Measurements from ENCODE around the gene LPIN1.
A peak's percentile ranks its signal among the peaks of the same experiment; 100 is the strongest.
"Not testable (repeated sequence)": the region's sequence is repeated elsewhere in the genome, so short reads cannot be mapped to it uniquely, and the experiment has no call there.

LPIN1 gene

DNA sequence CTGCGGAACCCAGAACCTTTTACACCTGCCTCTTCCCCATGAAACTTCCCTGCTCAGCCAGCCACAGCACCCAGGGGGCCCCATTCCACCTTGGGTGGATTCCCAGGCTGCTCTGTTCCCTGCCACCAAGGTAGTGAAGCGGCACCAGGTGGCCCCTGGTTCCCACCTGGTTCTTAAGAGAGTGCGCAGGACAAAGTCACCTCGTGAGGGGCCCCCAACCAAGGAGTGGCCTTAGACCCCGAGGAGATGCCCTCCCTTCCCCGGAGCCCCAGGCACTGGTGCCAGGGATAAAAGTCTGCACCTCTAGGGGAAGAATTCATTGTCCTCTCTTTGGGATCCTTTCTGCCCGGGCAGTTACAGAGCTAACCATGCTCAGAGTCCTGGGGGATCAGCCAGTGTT, 3.1 kb upstream of the LPIN1 start:
- no peak for DNase-seq (ENCODE audit: low read depth in 1 of 2, low spot score in 1 of 2)

- peak; percentile 41 to 68 for DNase-seq (ENCODE audit: low read depth in 1 of 2, low spot score in 1 of 2)
Measured at GRCh38 chr2:11743846-11744553, 2.4 kb upstream of the LPIN1 start.

DNA sequence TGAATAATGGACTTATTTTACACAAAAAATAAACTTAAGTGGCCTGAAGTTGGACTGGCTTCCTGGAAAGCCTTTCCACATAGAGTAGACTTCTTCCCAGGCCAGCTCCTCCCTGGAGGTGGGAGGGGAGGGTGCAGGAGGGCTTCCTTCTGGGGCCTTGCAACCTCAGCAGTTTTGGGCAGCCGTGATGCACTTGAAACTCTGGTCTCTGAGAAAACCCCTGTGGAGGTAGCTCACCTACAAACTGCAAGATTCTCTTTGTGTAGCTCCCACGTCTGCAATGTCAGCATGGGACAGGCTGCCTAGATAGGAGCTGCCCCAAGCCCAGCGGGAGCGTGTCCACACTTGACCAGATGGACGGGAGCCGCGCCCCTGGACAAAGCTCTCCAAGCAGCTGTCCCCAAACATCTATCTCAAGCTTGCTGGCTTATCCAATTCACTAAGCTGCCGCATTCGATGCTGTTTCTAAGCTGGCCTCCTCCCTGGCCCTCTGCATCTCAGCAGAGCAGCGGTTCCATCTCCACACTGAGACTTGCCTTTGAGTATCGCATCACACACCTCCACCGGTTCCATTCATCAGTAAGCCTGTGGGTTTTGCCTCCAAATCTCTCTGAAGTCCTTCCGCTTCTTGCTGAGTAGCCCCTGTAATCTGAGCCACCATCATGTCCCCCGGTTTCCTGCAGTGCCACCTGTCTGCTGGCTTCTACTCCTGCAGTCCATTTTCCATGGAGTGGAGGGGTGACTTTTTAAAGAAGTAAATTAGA, 1.6 kb upstream of the LPIN1 start:
- no peak for DNase-seq (ENCODE audit: low read depth in 1 of 2, low spot score in 1 of 2)

DNA sequence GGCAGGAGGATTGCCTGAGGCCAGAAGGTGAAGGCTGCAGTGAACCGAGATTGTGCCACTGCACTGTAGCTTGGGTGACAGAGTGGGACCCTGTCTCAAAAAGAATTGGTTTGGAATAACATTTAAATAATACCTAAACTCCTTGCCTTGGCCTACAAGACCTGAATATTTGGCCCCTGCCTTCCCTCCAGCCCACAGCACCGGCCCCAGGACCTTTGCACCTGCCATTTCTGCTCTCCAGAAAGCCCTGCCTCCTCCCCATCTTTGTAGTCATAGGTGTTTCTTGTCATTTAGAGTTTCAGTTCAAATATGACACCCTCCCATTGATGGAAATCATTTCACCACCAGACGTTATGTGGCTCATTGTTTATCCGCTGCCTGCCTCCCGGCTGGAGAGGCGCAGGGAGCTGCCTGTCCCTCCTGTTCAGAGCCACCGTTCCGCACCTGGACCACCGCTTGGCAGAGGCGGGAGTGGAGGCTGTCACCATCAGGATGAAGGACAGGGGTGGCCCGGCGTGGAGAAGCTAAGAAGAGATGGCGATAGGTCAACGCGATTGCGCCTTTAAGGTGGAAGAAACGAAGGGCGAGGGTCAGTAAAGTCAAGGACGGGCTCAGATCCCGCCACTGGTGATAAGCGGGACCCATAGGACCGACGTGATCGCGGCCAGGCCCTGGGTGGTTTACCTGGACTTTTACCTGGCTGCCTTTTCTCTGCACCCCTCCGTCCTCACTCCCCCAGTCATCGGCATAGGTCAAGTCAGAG, 638 bp upstream of the LPIN1 start:
- no peak for DNase-seq (ENCODE audit: low read depth in 1 of 2, low spot score in 1 of 2)

- no peak for DNase-seq (ENCODE audit: low read depth in 1 of 2, low spot score in 1 of 2)
Measured at GRCh38 chr2:11746807-11747459, 501 bp downstream of the LPIN1 start.

DNA sequence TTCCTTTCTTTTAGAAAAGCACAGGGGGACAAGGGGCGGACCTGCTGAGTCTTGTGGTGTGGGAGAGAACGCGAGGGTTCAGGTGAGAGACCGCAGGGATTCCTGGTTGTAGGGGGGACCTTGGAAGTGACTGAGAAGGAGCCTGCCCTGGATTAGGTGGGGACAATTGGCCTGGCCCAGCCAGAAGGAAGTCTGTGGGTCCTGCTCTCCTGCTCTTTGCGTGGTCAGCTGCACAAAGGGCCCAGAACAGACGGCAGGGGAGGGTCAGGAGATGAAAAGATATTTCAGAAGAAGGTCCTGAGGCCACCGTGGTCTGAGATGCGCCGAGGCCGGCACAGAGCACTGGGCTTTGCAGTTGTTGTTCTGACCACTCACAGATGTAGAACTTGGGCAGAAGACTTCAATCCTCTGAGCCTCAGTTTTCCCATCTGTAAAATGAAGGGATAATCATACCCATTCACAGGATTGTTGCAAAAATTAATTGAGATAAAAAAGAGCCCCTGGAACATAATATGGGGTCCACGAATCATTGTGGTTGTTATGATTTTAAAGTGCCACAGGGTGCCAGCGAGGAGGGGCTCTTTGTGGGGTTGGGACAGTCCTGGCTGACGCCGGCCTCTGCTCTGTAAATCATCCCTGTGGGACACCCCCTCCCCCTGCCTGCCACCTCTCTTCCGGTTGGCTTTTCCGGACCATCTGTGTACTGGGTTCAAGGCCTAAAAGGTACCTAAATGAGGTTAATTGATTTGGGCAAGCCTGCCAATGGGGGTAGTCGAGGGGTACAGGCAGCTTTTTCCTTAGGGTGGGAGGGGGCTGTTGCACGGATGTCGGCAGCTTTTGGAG, 1.8 kb downstream of the LPIN1 start:
- no peak for DNase-seq (ENCODE audit: low read depth in 1 of 2, low spot score in 1 of 2)

- no peak for DNase-seq (ENCODE audit: low read depth in 1 of 2, low spot score in 1 of 2)
Measured at GRCh38 chr2:11748861-11749645, 2.6 kb downstream of the LPIN1 start.

GRCh38 chr2:11749646-11750349, 3.4 kb downstream of the LPIN1 start:
- DNase-seq (ENCODE audit: low read depth in 1 of 2, low spot score in 1 of 2), result no peak

DNA sequence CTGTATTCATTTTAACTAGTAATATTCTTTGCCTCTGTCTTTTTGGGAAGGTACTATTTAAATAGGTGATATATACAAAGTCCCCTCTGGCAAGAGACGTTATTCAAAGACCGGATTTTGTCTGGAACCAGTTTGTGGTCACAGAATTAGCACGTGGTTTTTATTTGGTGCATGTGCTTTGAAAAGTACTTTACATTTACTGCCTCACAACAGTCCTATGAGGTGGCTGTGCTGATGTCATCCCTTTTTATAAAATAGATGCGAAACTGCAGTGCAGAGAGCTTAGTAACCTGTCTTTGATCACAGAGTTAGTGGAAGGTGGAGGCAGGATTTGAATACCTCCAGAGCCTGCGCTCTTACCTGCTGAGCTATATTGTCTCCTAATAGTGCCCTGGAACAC, 4.0 kb downstream of the LPIN1 start:
- DNase-seq (ENCODE audit: low read depth in 1 of 2, low spot score in 1 of 2), result peak in 1 of 2 donors; percentile 28

- no peak for DNase-seq (ENCODE audit: low read depth in 1 of 2, low spot score in 1 of 2)
Measured at GRCh38 chr2:11750917-11751316, 4.5 kb downstream of the LPIN1 start.

- DNase-seq (ENCODE audit: low read depth in 1 of 2, low spot score in 1 of 2), result no peak
Measured at GRCh38 chr2:11752906-11753305, 6.5 kb downstream of the LPIN1 start.

DNA sequence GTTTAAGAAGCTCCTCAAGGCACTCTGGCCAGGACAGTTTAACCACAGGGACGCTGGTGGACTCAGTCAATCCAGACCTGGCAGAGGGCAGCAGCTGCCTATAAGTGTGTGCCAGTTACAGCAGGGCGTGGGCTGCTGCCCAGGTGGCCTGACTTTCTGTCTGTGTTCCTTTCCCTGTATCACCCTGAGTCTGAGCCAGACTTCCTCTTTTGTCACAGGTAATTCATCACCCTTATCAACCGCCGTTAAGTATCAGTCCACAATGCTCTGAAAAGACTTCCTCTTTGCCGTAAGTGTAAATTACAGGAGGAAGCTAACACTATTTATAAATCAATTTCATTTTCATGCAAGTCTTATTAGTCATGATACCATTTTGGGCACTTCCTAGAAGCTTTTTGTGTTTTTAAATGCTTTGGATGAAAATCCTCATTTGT, 7.0 kb downstream of the LPIN1 start:
- DNase-seq (ENCODE audit: low read depth in 1 of 2, low spot score in 1 of 2), result peak in 1 of 2 donors; percentile 22

- peak; percentile 34 to 59 for DNase-seq (ENCODE audit: low read depth in 1 of 2, low spot score in 1 of 2)
Measured at GRCh38 chr2:11753886-11754699, 7.7 kb downstream of the LPIN1 start.

- no peak for DNase-seq (ENCODE audit: low read depth in 1 of 2, low spot score in 1 of 2)
Measured at GRCh38 chr2:11754700-11755015, 8.2 kb downstream of the LPIN1 start.

- DNase-seq (ENCODE audit: low read depth in 1 of 2, low spot score in 1 of 2), result no peak
Measured at GRCh38 chr2:11757101-11757500, 10.7 kb downstream of the LPIN1 start.

DNA sequence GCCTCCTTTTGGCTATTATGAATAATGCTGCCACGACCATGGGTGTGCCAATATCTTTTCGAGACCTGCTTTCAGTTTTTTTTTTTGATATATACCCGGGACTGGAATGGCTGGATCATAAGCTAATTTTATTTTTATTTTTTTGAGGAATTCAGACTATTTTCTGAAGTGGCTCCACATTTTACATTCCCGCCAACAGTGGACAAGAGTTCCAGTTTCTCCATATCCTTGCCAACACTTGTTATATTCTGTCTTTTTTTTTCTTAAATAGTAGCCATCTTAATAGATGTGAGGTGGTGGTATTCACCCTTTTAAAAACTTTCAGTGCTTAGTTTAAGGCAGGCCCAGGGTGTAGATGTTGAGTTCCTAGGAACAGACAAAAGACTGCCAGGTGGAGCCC, 11.8 kb downstream of the LPIN1 start:
- DNase-seq (ENCODE audit: low read depth in 1 of 2, low spot score in 1 of 2), result no peak

GRCh38 chr2:11758647-11759046, 12.2 kb downstream of the LPIN1 start:
- DNase-seq (ENCODE audit: low read depth in 1 of 2, low spot score in 1 of 2), result no peak

- DNase-seq (ENCODE audit: low read depth in 1 of 2, low spot score in 1 of 2), result not testable (repeated sequence)
Measured at GRCh38 chr2:11759182-11759975, 12.9 kb downstream of the LPIN1 start.

Measured in activated T-helper 1 cell treated with anti-CD3 and anti-CD28 coated beads, Interleukin-2, amount 50 U/mL, for 16 hours (primary cell).